Measurements from ENCODE around the gene C12orf56. TPM values are rescaled to one million over a fixed set of nuclear protein-coding genes. Genes with fewer than 3 reads are reported as not detected.
"Not testable (repeated sequence)": the region's sequence is repeated elsewhere in the genome, so short reads cannot be mapped to it uniquely, and the experiment has no call there.

Gene C12orf56
- polyA plus RNA-seq, 2 donors = 2.9 to 8.0 TPM

GRCh38 chr12:64347630-64348029, 42.9 kb downstream of the C12orf56 start:
- Histone ChIP-seq H3K27ac (ENCODE audit: low read depth in 2 of 2, low read length in 1 of 2) (no peak overlapping the region), H3K4me3 (ENCODE audit: low read depth in 1 of 2, low read length in 2 of 2) (no peak overlapping the region), H3K9me3 (ENCODE audit: control insufficient read depth in 2 of 2, insufficient read depth in 1 of 2, low read depth in 1 of 2, low read length in 1 of 2) (peaks cover 0 to 2% of the 10 kb centered on the region in 2 donors), H3K4me1 (ENCODE audit: control insufficient read depth in 2 of 2, insufficient read depth in 2 of 2, low read length in 1 of 2) (no peaks in the 10 kb centered on the region), H3K27me3 (ENCODE audit: control insufficient read depth in 1 of 2, insufficient read depth in 2 of 2, low read length in 2 of 2) (no peaks in the 10 kb centered on the region), H3K36me3 (ENCODE audit: control insufficient read depth in 2 of 2, insufficient read depth in 2 of 2, low read length in 1 of 2) (no peaks in the 10 kb centered on the region)
- WGBS, 2 donors = 81 to 82% methylated on average over 2 of the region's 2 CpGs

- H3K9me3 ChIP-seq (ENCODE audit: control insufficient read depth in 2 of 2, insufficient read depth in 1 of 2, low read depth in 1 of 2, low read length in 1 of 2); H3K4me3 ChIP-seq (ENCODE audit: low read depth in 1 of 2, low read length in 2 of 2); H3K4me1 ChIP-seq (ENCODE audit: control insufficient read depth in 2 of 2, insufficient read depth in 2 of 2, low read length in 1 of 2); H3K27ac ChIP-seq (ENCODE audit: low read depth in 2 of 2, low read length in 1 of 2); H3K27me3 ChIP-seq (ENCODE audit: control insufficient read depth in 1 of 2, insufficient read depth in 2 of 2, low read length in 2 of 2); H3K36me3 ChIP-seq (ENCODE audit: control insufficient read depth in 2 of 2, insufficient read depth in 2 of 2, low read length in 1 of 2): not testable (repeated sequence)
- WGBS, 2 donors = 90 to 95% methylated on average over 4 of the region's 4 CpGs
Observed at GRCh38 chr12:64344631-64345030, 45.9 kb downstream of the C12orf56 start.

DNA sequence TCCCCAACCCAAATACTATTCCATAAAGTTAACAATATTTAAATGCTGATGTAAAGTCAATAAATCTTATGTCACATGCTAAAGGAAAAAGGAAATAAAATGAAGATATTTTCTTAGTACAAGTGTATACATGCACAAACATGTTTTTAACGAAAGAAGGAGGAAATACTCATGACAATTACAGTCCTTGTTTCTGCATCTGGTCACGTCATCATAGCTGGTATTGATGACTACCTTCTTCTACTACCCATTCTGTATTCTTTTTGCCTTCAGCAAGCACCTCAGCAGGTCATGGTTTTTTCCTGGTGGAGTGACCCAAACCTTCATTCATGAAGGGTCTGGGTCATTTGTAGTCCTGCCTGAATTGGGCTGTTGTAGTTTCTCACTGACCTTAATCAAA, 50.0 kb downstream of the C12orf56 start:
- H3K27me3 ChIP-seq (ENCODE audit: control insufficient read depth in 1 of 2, insufficient read depth in 2 of 2, low read length in 2 of 2); H3K36me3 ChIP-seq (ENCODE audit: control insufficient read depth in 2 of 2, insufficient read depth in 2 of 2, low read length in 1 of 2); H3K9me3 ChIP-seq (ENCODE audit: control insufficient read depth in 2 of 2, insufficient read depth in 1 of 2, low read depth in 1 of 2, low read length in 1 of 2); H3K4me1 ChIP-seq (ENCODE audit: control insufficient read depth in 2 of 2, insufficient read depth in 2 of 2, low read length in 1 of 2); H3K4me3 ChIP-seq (ENCODE audit: low read depth in 1 of 2, low read length in 2 of 2); H3K27ac ChIP-seq (ENCODE audit: low read depth in 2 of 2, low read length in 1 of 2): not testable (repeated sequence)
- 56 to 60% methylated on average over 2 of the region's 2 CpGs for WGBS, 2 donors

GRCh38 chr12:64335886-64336466, 54.6 kb downstream of the C12orf56 start:
- no peaks in the 10 kb centered on the region for H3K27me3 ChIP-seq (ENCODE audit: control insufficient read depth in 1 of 2, insufficient read depth in 2 of 2, low read length in 2 of 2)
- no peaks in the 10 kb centered on the region for H3K4me1 ChIP-seq (ENCODE audit: control insufficient read depth in 2 of 2, insufficient read depth in 2 of 2, low read length in 1 of 2)
- no peak overlapping the region for H3K27ac ChIP-seq (ENCODE audit: low read depth in 2 of 2, low read length in 1 of 2)
- H3K9me3 ChIP-seq (ENCODE audit: control insufficient read depth in 2 of 2, insufficient read depth in 1 of 2, low read depth in 1 of 2, low read length in 1 of 2) = no peaks in the 10 kb centered on the region
- 82 to 83% methylated on average over 4 of the region's 4 CpGs for WGBS, 2 donors
- no peak overlapping the region for H3K4me3 ChIP-seq (ENCODE audit: low read depth in 1 of 2, low read length in 2 of 2)
- no peaks in the 10 kb centered on the region for H3K36me3 ChIP-seq (ENCODE audit: control insufficient read depth in 2 of 2, insufficient read depth in 2 of 2, low read length in 1 of 2)

DNA sequence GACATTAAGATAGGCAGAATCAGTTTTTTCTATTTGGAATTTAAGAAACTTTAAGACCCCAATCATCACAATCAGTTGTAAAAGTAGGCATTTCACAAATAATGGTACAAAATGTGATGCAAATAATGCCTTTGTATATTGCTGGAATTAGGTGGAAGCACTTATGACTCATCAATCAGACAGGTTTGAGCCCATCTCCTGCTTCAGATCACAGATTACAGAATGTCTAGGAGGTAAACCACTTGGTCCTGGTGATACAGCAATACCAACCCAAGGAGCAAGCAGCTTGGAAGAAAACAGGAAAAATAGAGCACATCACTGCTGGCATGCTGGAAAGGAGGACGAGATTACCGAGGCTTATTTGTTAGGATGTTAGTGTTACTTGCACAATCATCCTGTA, 57.6 kb downstream of the C12orf56 start:
- Histone ChIP-seq H3K27me3 (ENCODE audit: control insufficient read depth in 1 of 2, insufficient read depth in 2 of 2, low read length in 2 of 2) (no peaks in the 10 kb centered on the region), H3K36me3 (ENCODE audit: control insufficient read depth in 2 of 2, insufficient read depth in 2 of 2, low read length in 1 of 2) (no peaks in the 10 kb centered on the region), H3K4me3 (ENCODE audit: low read depth in 1 of 2, low read length in 2 of 2) (no peak overlapping the region), H3K27ac (ENCODE audit: low read depth in 2 of 2, low read length in 1 of 2) (no peak overlapping the region), H3K9me3 (ENCODE audit: control insufficient read depth in 2 of 2, insufficient read depth in 1 of 2, low read depth in 1 of 2, low read length in 1 of 2) (no peaks in the 10 kb centered on the region), H3K4me1 (ENCODE audit: control insufficient read depth in 2 of 2, insufficient read depth in 2 of 2, low read length in 1 of 2) (no peaks in the 10 kb centered on the region)
- WGBS, 2 donors = 50 to 65% methylated on average over 2 of the region's 2 CpGs

DNA sequence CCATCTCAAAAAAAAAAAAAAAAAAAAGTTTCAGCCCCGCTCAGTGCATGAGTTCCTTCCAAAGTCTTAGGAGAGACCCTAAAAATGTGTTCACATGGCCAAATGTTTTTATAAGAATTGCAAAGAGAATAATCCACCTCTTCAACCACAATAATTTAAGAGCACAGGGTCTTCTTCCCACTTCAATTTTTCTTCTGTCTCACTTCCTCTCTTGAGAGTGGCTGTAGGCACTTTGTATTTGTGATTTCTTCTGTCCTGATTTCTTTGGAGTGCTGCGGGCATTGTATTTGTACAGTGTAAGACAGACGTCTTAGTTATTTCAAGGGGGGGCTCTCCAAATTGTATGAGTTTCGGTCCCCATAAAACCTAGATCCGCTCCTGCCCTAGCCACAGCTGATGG, 58.3 kb downstream of the C12orf56 start:
- 88% methylated on average over 5 of the region's 5 CpGs for WGBS, 2 donors

DNA sequence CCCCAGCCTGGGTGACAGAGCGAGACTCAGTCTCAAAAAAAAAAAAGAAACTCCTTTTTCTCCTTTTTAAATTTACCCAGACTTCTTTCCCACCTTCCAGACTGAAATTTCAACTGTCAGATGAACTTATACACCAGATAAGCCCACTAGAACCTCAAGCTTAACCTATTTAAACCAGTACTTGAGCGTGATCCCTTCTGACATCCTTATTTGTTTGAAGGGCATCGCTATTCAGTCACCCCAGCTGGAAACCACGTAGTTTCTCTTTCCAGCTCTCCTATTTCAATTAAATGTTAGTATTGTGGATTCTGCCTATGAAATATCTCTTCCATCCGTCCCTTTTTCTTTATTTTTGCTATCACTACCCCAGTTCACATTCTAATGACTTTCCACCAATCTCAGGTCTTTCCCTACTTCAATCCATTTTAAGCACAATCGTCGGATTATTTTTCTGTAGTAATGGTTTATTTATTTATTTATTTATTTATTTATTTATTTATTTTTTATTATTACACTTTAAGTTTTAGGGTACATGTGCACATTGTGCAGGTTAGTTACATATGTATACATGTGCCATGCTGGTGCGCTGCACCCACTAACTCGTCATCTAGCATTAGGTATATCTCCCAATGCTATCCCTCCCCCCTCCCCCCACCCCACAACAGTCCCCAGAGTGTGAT, 61.4 kb downstream of the C12orf56 start:
- not testable (repeated sequence) for H3K36me3 ChIP-seq (ENCODE audit: control insufficient read depth in 2 of 2, insufficient read depth in 2 of 2, low read length in 1 of 2); H3K9me3 ChIP-seq (ENCODE audit: control insufficient read depth in 2 of 2, insufficient read depth in 1 of 2, low read depth in 1 of 2, low read length in 1 of 2); H3K27me3 ChIP-seq (ENCODE audit: control insufficient read depth in 1 of 2, insufficient read depth in 2 of 2, low read length in 2 of 2); H3K27ac ChIP-seq (ENCODE audit: low read depth in 2 of 2, low read length in 1 of 2); H3K4me1 ChIP-seq (ENCODE audit: control insufficient read depth in 2 of 2, insufficient read depth in 2 of 2, low read length in 1 of 2); H3K4me3 ChIP-seq (ENCODE audit: low read depth in 1 of 2, low read length in 2 of 2)
- WGBS, 2 donors = 88 to 89% methylated on average over 7 of the region's 9 CpGs

More for the DNA sequence above, 58.3 kb downstream of the C12orf56 start:
- Histone ChIP-seq H3K27ac (ENCODE audit: low read depth in 2 of 2, low read length in 1 of 2) (no peak overlapping the region), H3K27me3 (ENCODE audit: control insufficient read depth in 1 of 2, insufficient read depth in 2 of 2, low read length in 2 of 2) (no peaks in the 10 kb centered on the region), H3K4me1 (ENCODE audit: control insufficient read depth in 2 of 2, insufficient read depth in 2 of 2, low read length in 1 of 2) (no peaks in the 10 kb centered on the region), H3K4me3 (ENCODE audit: low read depth in 1 of 2, low read length in 2 of 2) (no peak overlapping the region), H3K9me3 (ENCODE audit: control insufficient read depth in 2 of 2, insufficient read depth in 1 of 2, low read depth in 1 of 2, low read length in 1 of 2) (no peaks in the 10 kb centered on the region), H3K36me3 (ENCODE audit: control insufficient read depth in 2 of 2, insufficient read depth in 2 of 2, low read length in 1 of 2) (no peaks in the 10 kb centered on the region)

DNA sequence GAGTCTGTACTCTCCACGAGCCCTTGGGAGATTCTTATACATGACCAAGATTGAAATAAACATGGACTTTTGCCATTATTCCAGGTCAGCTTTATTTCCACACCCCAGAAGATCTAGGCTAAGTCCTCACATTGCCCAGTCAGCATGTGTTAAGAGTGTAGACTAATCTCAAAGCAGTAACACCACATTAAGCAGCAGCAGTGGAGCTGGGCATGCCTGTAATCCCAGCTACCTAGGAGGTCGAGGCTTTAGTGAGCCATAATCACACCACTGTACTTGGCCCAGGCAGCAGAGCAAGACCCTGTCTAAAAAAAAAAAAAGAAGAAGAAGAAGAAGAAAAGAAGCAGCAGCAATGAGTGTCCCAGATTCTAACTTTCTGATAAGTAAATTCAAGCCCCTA, 65.5 kb downstream of the C12orf56 start:
- Histone ChIP-seq H3K27ac (ENCODE audit: low read depth in 2 of 2, low read length in 1 of 2) (no peak overlapping the region), H3K27me3 (ENCODE audit: control insufficient read depth in 1 of 2, insufficient read depth in 2 of 2, low read length in 2 of 2) (no peaks in the 10 kb centered on the region), H3K4me1 (ENCODE audit: control insufficient read depth in 2 of 2, insufficient read depth in 2 of 2, low read length in 1 of 2) (no peaks in the 10 kb centered on the region), H3K4me3 (ENCODE audit: low read depth in 1 of 2, low read length in 2 of 2) (no peak overlapping the region), H3K9me3 (ENCODE audit: control insufficient read depth in 2 of 2, insufficient read depth in 1 of 2, low read depth in 1 of 2, low read length in 1 of 2) (no peaks in the 10 kb centered on the region), H3K36me3 (ENCODE audit: control insufficient read depth in 2 of 2, insufficient read depth in 2 of 2, low read length in 1 of 2) (no peaks in the 10 kb centered on the region)
- WGBS, 2 donors = 52 to 67% methylated on average over 2 of the region's 2 CpGs

- H3K36me3 ChIP-seq (ENCODE audit: control insufficient read depth in 2 of 2, insufficient read depth in 2 of 2, low read length in 1 of 2) = no peaks in the 10 kb centered on the region
- no peaks in the 10 kb centered on the region for H3K4me1 ChIP-seq (ENCODE audit: control insufficient read depth in 2 of 2, insufficient read depth in 2 of 2, low read length in 1 of 2)
- H3K9me3 ChIP-seq (ENCODE audit: control insufficient read depth in 2 of 2, insufficient read depth in 1 of 2, low read depth in 1 of 2, low read length in 1 of 2) = no peaks in the 10 kb centered on the region
- 59 to 62% methylated on average over 3 of the region's 3 CpGs for WGBS, 2 donors
- H3K27ac ChIP-seq (ENCODE audit: low read depth in 2 of 2, low read length in 1 of 2) = no peak overlapping the region
- H3K4me3 ChIP-seq (ENCODE audit: low read depth in 1 of 2, low read length in 2 of 2) = no peak overlapping the region
- no peaks in the 10 kb centered on the region for H3K27me3 ChIP-seq (ENCODE audit: control insufficient read depth in 1 of 2, insufficient read depth in 2 of 2, low read length in 2 of 2)
Observed at GRCh38 chr12:64323476-64324225, 66.9 kb downstream of the C12orf56 start.
